Keratinocyte (primary cell): Measurements from ENCODE around the gene WDR26.

Source experiments
- EZH2 ChIP-seq: IDR thresholded peaks from one replicate; pipeline ENCODE4 v1.6.1; 2012; ENCODE audit warnings: inconsistent platforms, mild to moderate bottlenecking, low read length, moderate library complexity
- TF ChIP-seq, protein P1 (sequence below), 3 experiments: IDR thresholded peaks in 1 of 3; conservative IDR thresholded peaks in 1 of 3; optimal IDR thresholded peaks in 1 of 3; 2 replicates in 2 of 3; 3 replicates in 1 of 3; pipeline versions ENCODE3 to v1.5.1; 2011; ENCODE audit warnings: low read length in 3 of 3, mild to moderate bottlenecking in 3 of 3, moderate library complexity in 2 of 3, control low read depth in 1 of 3, inconsistent platforms in 1 of 3; ENCODE audit not compliant: insufficient read depth in 2 of 3; ENCODE audit errors: extremely low read depth in 1 of 3

DNA sequence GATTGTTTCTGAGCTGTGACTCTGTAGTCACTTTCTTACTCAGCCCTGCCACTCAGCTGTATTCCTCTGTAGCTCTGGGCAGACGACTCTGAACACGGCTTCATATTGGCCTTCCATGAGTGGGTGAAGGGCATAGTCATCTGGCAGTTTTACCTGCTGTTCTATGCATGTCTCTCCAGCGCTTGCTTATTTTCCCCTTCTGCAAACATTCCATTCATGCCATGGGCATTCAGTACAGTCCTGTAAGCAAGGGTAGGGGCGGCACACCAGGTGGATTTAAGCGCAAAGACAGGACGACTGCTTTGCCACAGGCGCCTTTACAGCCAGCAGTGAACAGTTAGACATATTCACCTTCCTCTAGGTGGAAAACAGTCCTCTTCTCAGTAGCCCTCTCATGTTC, 4.4 kb upstream of the WDR26 start:
- TF ChIP-seq, protein P1, sequence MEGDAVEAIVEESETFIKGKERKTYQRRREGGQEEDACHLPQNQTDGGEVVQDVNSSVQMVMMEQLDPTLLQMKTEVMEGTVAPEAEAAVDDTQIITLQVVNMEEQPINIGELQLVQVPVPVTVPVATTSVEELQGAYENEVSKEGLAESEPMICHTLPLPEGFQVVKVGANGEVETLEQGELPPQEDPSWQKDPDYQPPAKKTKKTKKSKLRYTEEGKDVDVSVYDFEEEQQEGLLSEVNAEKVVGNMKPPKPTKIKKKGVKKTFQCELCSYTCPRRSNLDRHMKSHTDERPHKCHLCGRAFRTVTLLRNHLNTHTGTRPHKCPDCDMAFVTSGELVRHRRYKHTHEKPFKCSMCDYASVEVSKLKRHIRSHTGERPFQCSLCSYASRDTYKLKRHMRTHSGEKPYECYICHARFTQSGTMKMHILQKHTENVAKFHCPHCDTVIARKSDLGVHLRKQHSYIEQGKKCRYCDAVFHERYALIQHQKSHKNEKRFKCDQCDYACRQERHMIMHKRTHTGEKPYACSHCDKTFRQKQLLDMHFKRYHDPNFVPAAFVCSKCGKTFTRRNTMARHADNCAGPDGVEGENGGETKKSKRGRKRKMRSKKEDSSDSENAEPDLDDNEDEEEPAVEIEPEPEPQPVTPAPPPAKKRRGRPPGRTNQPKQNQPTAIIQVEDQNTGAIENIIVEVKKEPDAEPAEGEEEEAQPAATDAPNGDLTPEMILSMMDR (optimal IDR thresholded peaks at IDR 0.05 in 1 of 3, IDR thresholded peaks at IDR 0.05 in 1 of 3, conservative IDR thresholded peaks at IDR 0.05 in 1 of 3; ENCODE audit: extremely low read depth in 1 of 3, insufficient read depth in 2 of 3, low read length in 3 of 3), result no peak
- TF ChIP-seq EZH2, result no peak
